PC-3 (cell line): ENCODE results near the gene UBQLN1.

Experiments used
- CTCF ChIP-seq: fragments of 300-600 bp; sonication (generic); conservative IDR thresholded peaks from 2 replicates; pipeline ENCODE4 v1.5.1; 2017; ENCODE audit warnings: antibody characterized with exemption, low read depth, mild to moderate bottlenecking, low read length
- EZH2 ChIP-seq: fragments of 300-600 bp; sonication (generic); IDR thresholded peaks from one replicate; pipeline ENCODE4 v1.6.1; 2017; ENCODE audit warnings: antibody characterized with exemption, mild to moderate bottlenecking, low read length; ENCODE audit not compliant: unreplicated experiment

GRCh38 chr9:83655433-83655832 is 52.3 kb downstream of the UBQLN1 start:
- no peak for TF ChIP-seq CTCF
- no peak for TF ChIP-seq EZH2
